Measurements from ENCODE around the gene CLCN7.

DNA sequence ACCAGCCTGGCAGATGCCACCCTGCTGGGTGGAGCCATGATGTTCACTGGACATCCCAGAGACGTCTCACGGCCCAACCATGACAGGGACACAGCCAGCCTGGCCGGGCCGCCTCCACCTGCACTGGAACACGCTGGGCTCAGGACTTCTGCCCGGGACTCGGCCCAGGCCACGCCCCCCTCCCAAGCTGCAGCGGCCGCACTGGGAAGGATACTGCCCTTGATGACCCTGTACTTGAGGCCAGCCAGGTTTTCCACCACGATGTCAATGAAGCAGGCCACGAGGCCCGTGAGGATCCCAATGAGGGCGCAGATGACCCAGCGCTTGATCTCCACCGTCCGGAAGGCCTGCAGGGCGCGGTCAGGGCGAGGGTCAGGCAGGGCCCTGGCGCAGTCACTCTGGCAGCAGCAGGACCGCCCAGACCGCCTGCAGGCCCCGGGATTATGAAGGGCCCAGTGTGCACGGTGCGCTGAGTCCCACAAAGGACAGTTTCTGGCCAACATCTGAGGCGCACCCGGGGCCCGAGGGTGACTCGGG lies 14.2 kb downstream of the CLCN7 start:
- TF ChIP-seq, protein P1, sequence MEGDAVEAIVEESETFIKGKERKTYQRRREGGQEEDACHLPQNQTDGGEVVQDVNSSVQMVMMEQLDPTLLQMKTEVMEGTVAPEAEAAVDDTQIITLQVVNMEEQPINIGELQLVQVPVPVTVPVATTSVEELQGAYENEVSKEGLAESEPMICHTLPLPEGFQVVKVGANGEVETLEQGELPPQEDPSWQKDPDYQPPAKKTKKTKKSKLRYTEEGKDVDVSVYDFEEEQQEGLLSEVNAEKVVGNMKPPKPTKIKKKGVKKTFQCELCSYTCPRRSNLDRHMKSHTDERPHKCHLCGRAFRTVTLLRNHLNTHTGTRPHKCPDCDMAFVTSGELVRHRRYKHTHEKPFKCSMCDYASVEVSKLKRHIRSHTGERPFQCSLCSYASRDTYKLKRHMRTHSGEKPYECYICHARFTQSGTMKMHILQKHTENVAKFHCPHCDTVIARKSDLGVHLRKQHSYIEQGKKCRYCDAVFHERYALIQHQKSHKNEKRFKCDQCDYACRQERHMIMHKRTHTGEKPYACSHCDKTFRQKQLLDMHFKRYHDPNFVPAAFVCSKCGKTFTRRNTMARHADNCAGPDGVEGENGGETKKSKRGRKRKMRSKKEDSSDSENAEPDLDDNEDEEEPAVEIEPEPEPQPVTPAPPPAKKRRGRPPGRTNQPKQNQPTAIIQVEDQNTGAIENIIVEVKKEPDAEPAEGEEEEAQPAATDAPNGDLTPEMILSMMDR (IDR thresholded peaks at IDR 0.05 in 4 of 5, conservative IDR thresholded peaks at IDR 0.05 in 1 of 5) = no peak
- TF ChIP-seq POLR2A (IDR thresholded peaks at IDR 0.05) = no peak
